Dermis blood vessel endothelial cell (primary cell): ENCODE data around the gene MT1G. TPM values are rescaled to one million over a fixed set of nuclear protein-coding genes. Genes with fewer than 3 reads are reported as not detected.
"Not testable (repeated sequence)": the region's sequence is repeated elsewhere in the genome, so short reads cannot be mapped to it uniquely, and the experiment has no call there.

ENCODE experiments used
- DNase-seq: peaks from one replicate; pipeline ENCODE4 v3.0.0; 2010
- total RNA-seq: library from RNA; depleted of rRNA; stranded (reverse); fragments of >200 nt; gene quantifications from 2 replicates; pipeline ENCODE4 v1.2.3, GENCODE V29; 2014

Gene MT1G
- total RNA-seq, 1 donor from 2014 or later: not detected

GRCh38 chr16:56634715-56635440 is 33.0 kb downstream of the MT1G start:
- DNase-seq: peak; percentile 16

GRCh38 chr16:56633535-56633934 is 34.3 kb downstream of the MT1G start:
- no peak for DNase-seq

GRCh38 chr16:56632848-56633365 is 35.0 kb downstream of the MT1G start:
- DNase-seq: no peak

- peak; percentile 46 for DNase-seq
Observed at GRCh38 chr16:56632156-56632847, 35.6 kb downstream of the MT1G start, which contains the start of gene MT1M. Gene MT1M, plus strand, starts transcription at chr16:56632659. Its CDS starts 73 bp downstream, at chr16:56632732.

- no peak for DNase-seq
Observed at GRCh38 chr16:56631832-56632155, 36.1 kb downstream of the MT1G start.

- DNase-seq: no peak
Observed at GRCh38 chr16:56631197-56631596, 36.7 kb downstream of the MT1G start.

- DNase-seq: no peak
Observed at GRCh38 chr16:56630134-56630533, 37.7 kb downstream of the MT1G start.

- no peak for DNase-seq
Observed at GRCh38 chr16:56629531-56629930, 38.3 kb downstream of the MT1G start.

GRCh38 chr16:56628486-56629350 is 39.1 kb downstream of the MT1G start:
- no peak for DNase-seq

GRCh38 chr16:56626685-56627084 is 41.2 kb downstream of the MT1G start:
- DNase-seq: no peak

GRCh38 chr16:56625943-56626654 is 41.8 kb downstream of the MT1G start:
- peak; percentile 63 for DNase-seq

- DNase-seq: peak; percentile 81
Observed at GRCh38 chr16:56625140-56625942, 42.5 kb downstream of the MT1G start, which contains the start of gene MT1E. Gene MT1E, plus strand, starts transcription at chr16:56625781. Its CDS starts 71 bp downstream, at chr16:56625852.

GRCh38 chr16:56623637-56624036 is 44.2 kb downstream of the MT1G start:
- DNase-seq: no peak

- not testable (repeated sequence) for DNase-seq
Observed at GRCh38 chr16:56623184-56623583, 44.7 kb downstream of the MT1G start.

GRCh38 chr16:56621665-56622445 is 46.0 kb downstream of the MT1G start:
- DNase-seq: not testable (repeated sequence)

GRCh38 chr16:56620339-56620897 is 47.4 kb downstream of the MT1G start:
- DNase-seq: no peak

GRCh38 chr16:56618138-56618537 is 49.7 kb downstream of the MT1G start:
- no peak for DNase-seq

GRCh38 chr16:56617212-56618085 is 50.4 kb downstream of the MT1G start:
- DNase-seq: peak; percentile 63
